Brain pericyte (primary cell): ENCODE measurements around the gene DMRT3.
A peak's percentile ranks its signal among the peaks of the same experiment; 100 is the strongest.

Experiments
- DNase-seq: peaks from one replicate; pipeline ENCODE4 v3.0.0-alpha.2; 2012; ENCODE audit warnings: low read depth, low spot score

Gene DMRT3

DNA sequence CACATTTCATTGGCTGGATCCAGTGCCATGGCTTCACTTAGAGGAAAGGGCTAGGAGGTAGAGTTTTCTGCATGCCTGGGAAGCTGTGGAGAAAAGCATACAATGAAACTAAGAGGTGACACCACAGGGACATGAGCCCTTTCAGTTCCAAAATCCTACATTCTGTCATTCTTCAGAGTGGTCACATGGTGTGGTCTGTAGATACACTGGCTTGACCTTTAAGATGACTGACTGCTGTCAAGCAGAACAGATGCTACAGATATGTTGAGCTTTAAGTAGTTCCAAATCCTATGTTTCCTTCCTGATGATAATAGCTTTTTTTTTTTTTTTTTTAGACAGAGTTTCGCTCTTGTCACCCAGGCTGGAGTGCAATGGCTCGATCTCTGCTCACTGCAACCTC lies 26.2 kb downstream of the DMRT3 start:
- DNase-seq, result no peak

GRCh38 chr9:1005043-1005667 lies 28.7 kb downstream of the DMRT3 start:
- DNase-seq, result no peak

- no peak for DNase-seq
Measured at GRCh38 chr9:1007312-1007711, 30.9 kb downstream of the DMRT3 start.

GRCh38 chr9:1008216-1008615 lies 31.8 kb downstream of the DMRT3 start:
- DNase-seq, result no peak

DNA sequence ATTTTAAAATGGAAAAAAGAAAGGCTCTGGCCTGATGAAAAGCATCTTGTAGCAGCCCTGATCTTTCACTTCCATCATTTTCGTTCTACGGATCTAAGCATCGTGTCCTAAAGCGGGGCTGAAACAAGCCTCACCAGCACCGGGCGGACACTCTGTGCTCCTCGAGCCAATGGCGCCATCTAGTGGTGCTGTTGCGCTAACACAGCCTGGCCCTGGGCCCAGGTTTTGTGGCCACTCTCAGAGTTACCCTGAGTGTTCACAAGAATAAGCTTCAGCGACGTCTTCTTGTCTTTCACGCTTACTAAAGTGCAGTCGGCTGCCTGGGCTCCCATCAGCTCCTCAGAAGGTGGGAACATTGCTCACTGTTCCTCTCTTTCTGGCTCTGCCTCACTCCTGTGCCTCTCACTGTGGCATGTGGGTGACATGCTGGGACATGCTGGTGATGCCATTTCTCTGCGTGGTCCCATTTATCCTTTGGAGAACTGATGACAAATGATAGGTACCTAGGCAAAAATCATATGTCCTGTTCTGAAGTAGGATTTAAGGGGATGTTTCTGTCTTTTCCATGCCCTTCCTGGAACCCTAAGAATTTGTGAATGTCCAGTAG lies 32.7 kb downstream of the DMRT3 start:
- DNase-seq, result peak; percentile 39

DNA sequence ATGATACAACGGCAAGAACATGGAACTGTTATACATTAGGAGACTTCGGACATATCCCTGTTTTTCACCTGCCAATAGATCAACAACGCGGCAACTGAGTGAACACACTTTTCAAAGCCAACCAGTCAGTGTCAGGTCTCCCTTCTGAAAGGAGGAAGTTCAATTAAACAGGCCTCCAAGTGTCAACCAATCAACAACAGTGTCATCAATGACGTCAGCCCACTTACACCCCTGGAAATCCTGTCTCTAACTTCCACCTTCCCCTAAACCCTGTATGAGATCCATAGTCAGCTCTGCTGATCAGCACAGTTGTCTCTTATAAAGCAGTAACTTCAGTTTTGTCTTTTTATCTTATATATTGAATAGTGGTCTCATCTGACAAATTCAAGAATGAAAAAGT lies 36.6 kb downstream of the DMRT3 start:
- DNase-seq, result no peak

DNA sequence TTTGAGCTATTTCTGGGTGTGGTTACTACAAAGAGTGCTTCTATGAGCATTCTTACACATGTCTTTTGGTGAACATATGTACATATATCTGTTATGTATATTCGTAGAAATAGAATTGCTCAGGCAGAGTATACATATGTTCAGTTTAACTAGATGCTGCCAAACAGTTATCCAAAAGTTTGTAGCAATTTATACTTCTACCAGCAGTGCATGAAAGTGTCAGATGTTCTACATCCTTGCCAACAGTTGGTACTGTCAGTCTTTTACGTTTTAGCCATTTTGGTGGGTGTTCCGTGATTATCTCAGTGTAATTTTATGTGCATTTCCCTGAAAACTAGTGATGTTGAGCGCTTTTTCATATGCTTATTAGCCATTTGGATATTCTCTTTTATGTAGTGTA lies 37.8 kb downstream of the DMRT3 start:
- no peak for DNase-seq

GRCh38 chr9:1014640-1015039 lies 38.2 kb downstream of the DMRT3 start:
- no peak for DNase-seq

- no peak for DNase-seq
Measured at GRCh38 chr9:1018121-1018520, 41.7 kb downstream of the DMRT3 start.

GRCh38 chr9:1024112-1024511 lies 47.7 kb downstream of the DMRT3 start:
- DNase-seq, result no peak

DNA sequence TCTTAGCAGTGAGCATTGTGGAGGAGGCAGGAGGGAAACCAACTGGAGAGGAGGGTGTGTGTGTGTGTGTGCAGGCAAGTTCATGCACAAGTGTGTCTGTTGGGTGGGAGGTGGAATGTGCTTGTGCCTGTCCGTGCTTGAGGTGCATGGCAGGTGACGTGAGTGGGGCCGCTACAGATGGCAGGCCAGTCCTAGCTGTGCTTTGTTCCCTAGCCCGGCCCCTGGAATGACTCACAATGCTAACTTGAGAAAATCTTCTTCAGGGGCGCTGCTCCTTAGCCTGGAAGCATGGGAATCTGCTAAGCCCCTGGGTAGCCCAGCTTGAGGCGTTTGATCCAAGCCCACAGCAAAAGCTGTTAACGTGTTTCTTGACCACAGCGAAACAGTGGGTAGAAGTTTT lies 48.7 kb downstream of the DMRT3 start:
- no peak for DNase-seq

GRCh38 chr9:1026219-1026618 lies 49.8 kb downstream of the DMRT3 start:
- no peak for DNase-seq

DNA sequence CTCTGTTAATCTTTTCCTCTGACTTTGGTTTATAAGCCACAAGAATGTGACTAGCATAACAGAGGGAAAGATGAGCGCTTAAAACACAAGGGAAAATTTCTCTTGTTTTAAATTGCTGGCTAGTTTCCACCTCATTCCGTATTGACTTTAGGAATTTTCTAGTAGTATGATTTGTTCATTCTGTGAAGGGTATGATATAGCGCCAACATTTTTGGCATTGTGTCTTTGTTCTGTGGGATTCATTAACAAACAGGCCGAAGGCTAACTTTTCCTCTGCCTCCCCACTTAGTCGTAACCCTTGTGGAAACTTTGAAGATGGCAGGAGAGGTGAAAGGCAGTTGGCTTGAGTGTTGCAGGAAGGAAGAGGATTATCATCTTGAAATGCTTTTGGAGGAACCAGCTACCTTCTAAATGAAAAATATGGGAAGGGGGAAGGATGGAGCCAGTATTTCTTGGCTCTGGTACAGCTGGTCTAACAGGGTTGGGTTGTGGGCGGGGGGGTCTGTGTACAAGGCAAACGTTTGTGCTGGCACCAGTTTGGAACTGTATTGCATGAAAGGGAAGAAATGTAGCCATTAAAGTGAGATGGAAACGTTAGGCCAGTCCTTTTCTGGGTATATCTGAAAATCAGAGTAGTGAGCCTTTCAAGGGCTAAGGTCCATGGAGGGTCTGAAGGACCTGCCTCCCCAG lies 52.2 kb downstream of the DMRT3 start:
- no peak for DNase-seq

- no peak for DNase-seq
Measured at GRCh38 chr9:1031951-1032601, 55.6 kb downstream of the DMRT3 start.

DNA sequence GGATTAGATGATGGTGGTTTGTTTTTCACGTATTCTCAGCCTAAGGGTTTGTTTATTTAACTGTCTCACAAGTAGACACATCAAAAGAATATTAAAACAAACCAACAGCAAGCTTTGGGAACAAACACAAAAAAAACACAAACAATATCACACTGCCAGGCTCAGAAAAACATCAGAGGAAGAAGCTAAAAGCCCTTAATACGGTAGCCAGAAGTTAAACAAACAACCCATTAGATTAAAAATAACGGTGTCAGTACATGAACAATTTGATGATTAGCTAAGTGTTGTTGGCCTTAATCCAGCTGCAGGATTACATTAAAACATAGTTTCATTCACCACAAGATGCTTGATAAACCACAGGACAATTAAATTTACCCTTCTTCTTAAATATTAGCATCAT lies 57.8 kb downstream of the DMRT3 start:
- no peak for DNase-seq

DNA sequence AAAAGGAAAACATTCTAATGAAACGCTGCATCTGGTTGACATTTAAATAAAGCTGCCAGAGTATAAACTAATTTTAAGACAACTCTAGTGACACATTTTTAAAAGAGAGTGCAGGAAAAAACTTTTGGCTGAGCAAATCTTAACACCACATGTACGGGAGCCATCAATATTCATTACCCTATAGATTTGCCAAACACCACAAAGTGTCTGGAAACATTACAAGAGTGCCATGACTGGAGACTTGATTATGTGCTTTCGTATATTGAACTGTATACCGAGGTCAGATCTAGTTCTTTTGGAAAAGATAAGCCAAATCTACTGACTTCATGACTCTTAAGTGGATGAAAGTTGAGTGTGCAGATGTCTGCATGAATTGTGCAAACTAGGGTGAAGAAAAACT lies 63.1 kb downstream of the DMRT3 start:
- no peak for DNase-seq
